H9 (cell line): Measurements from ENCODE around the gene GATD1. TPM values are rescaled to one million over a fixed set of nuclear protein-coding genes. Genes with fewer than 3 reads are reported as not detected.

Experiments used
- DNase-seq: peaks from one replicate; pipeline ENCODE4 v3.0.0-alpha.2; 2017
- H2AFZ ChIP-seq: one replicate; pipeline ENCODE4 v1.6.1; 2013; ENCODE audit warnings: mild to moderate bottlenecking, low read length, control low read depth, moderate library complexity
- H2AK5ac ChIP-seq: 2 replicates; pipeline ENCODE4 v1.6.1; 2013; ENCODE audit warnings: low read length, control low read depth, mixed read lengths; ENCODE audit not compliant: insufficient read length
- H2BK120ac ChIP-seq: one replicate; pipeline ENCODE4 v1.6.1; 2013; ENCODE audit warnings: low read depth, mild to moderate bottlenecking, low read length, control low read depth, inconsistent platforms; ENCODE audit not compliant: poor library complexity, severe bottlenecking
- H2BK12ac ChIP-seq: 2 replicates; pipeline ENCODE4 v1.6.1; 2013; ENCODE audit warnings: low read length, control low read depth, mixed read lengths, low read depth; ENCODE audit not compliant: insufficient read length
- H2BK15ac ChIP-seq: 2 replicates; pipeline ENCODE4 v1.6.1; 2013; ENCODE audit warnings: low read depth, low read length, control low read depth
- H2BK20ac ChIP-seq: one replicate; pipeline ENCODE4 v1.6.1; 2013; ENCODE audit warnings: low read depth, mild to moderate bottlenecking, low read length, control low read depth, inconsistent platforms; ENCODE audit not compliant: poor library complexity, severe bottlenecking
- H2BK5ac ChIP-seq: 2 replicates; pipeline ENCODE4 v1.6.1; 2013; ENCODE audit warnings: low read length, control low read depth, mixed read lengths; ENCODE audit not compliant: insufficient read length
- H3K14ac ChIP-seq: 2 replicates; pipeline ENCODE4 v1.6.1; 2013; ENCODE audit warnings: low read length, control low read depth; ENCODE audit not compliant: insufficient read depth
- H3K18ac ChIP-seq: 2 replicates; pipeline ENCODE4 v1.6.1; 2013; ENCODE audit warnings: low read depth, mild to moderate bottlenecking, mixed read lengths, low read length, control low read depth; ENCODE audit not compliant: insufficient read length
- H3K23ac ChIP-seq: 2 replicates; pipeline ENCODE4 v1.6.1; 2013; ENCODE audit warnings: low read length, control low read depth, mixed read lengths, low read depth; ENCODE audit not compliant: insufficient read length
- H3K23me2 ChIP-seq: 2 replicates; pipeline ENCODE4 v1.6.1; 2013; ENCODE audit warnings: low read depth, mild to moderate bottlenecking, mixed read lengths, low read length, control low read depth; ENCODE audit not compliant: insufficient read length, poor library complexity, severe bottlenecking
- H3K27ac ChIP-seq: 2 replicates; pipeline ENCODE4 v1.5.1; 2013; ENCODE audit warnings: low read length, control low read depth, mixed read lengths, low read depth; ENCODE audit not compliant: insufficient read length
- H3K27me3 ChIP-seq: 2 replicates; pipeline ENCODE4 v1.6.1; 2013; ENCODE audit warnings: low read length, control low read depth, inconsistent platforms; ENCODE audit not compliant: insufficient read depth
- H3K4ac ChIP-seq: 2 replicates; pipeline ENCODE4 v1.6.1; 2013; ENCODE audit warnings: low read depth, mild to moderate bottlenecking, control low read depth, inconsistent platforms, low read length, moderate library complexity
- H3K4me1 ChIP-seq: 2 replicates; pipeline ENCODE4 v1.6.1; 2013; ENCODE audit warnings: low read length, control low read depth, inconsistent platforms; ENCODE audit not compliant: insufficient read depth
- H3K4me2 ChIP-seq: 2 replicates; pipeline ENCODE4 v1.6.1; 2013; ENCODE audit warnings: low read length, control low read depth, mixed read lengths; ENCODE audit not compliant: insufficient read length, insufficient read depth
- H3K56ac ChIP-seq: 2 replicates; pipeline ENCODE4 v1.6.1; 2013; ENCODE audit warnings: low read depth, mild to moderate bottlenecking, mixed read lengths, low read length, control low read depth; ENCODE audit not compliant: insufficient read length
- H3K79me1 ChIP-seq: 2 replicates; pipeline ENCODE4 v1.6.1; 2013; ENCODE audit warnings: low read depth, mild to moderate bottlenecking, moderate library complexity, low read length, control low read depth, inconsistent platforms; ENCODE audit not compliant: insufficient read depth, poor library complexity, severe bottlenecking
- H3K79me2 ChIP-seq: 2 replicates; pipeline ENCODE4 v1.6.1; 2013; ENCODE audit warnings: low read length, control low read depth, inconsistent platforms; ENCODE audit not compliant: insufficient read depth
- H3K9ac ChIP-seq: 2 replicates; pipeline ENCODE4 v1.6.1; 2013; ENCODE audit warnings: low read length, control low read depth, mixed read lengths; ENCODE audit not compliant: insufficient read length; ENCODE audit errors: extremely low read depth
- H3K9me3 ChIP-seq: one replicate; pipeline ENCODE4 v1.6.1; 2013; ENCODE audit warnings: low read depth, low read length, inconsistent platforms; ENCODE audit not compliant: control insufficient read depth
- H3T11ph ChIP-seq: one replicate; pipeline ENCODE4 v1.6.1; 2013; ENCODE audit warnings: mild to moderate bottlenecking, low read length, control low read depth, inconsistent platforms
- H4K20me1 ChIP-seq: one replicate; pipeline ENCODE4 v1.6.1; 2013; ENCODE audit not compliant: control insufficient read depth, insufficient read length, insufficient read depth
- H4K5ac ChIP-seq: 2 replicates; pipeline ENCODE4 v1.6.1; 2013; ENCODE audit warnings: low read depth, mild to moderate bottlenecking, mixed read lengths, low read length, control low read depth; ENCODE audit not compliant: insufficient read length
- H4K8ac ChIP-seq: replicated peaks from 2 replicates; pipeline ENCODE4 v1.6.1; 2013; ENCODE audit warnings: low read length, control low read depth, mixed read lengths, low read depth; ENCODE audit not compliant: insufficient read length
- H4K91ac ChIP-seq: 2 replicates; pipeline ENCODE4 v1.6.1; 2013; ENCODE audit warnings: low read depth, mild to moderate bottlenecking, moderate library complexity, mixed read lengths, low read length, control low read depth; ENCODE audit not compliant: insufficient read length
- H3K27ac Mint-ChIP-seq, 3 experiments: 2 replicates in 2 of 3; 3 replicates in 1 of 3; pipeline ENCODE4 v1.8.0; 2020 to 2021; ENCODE audit warnings: mixed read lengths in 3 of 3, mild to moderate bottlenecking in 1 of 3, moderate library complexity in 1 of 3
- H3K27me3 Mint-ChIP-seq: 2 replicates; pipeline ENCODE4 v1.8.0; 2021; ENCODE audit warnings: low read depth, mild to moderate bottlenecking, moderate library complexity, mixed read lengths
- H3K36me3 Mint-ChIP-seq, 3 experiments: 2 replicates in 2 of 3; 3 replicates in 1 of 3; pipeline ENCODE4 v1.8.0; 2020 to 2021; ENCODE audit warnings: low read depth in 3 of 3, mixed read lengths in 3 of 3; ENCODE audit not compliant: insufficient read depth in 1 of 3
- H3K4me1 Mint-ChIP-seq, 2 experiments: 2 replicates each; pipeline ENCODE4 v1.8.0; 2020; ENCODE audit warnings: mixed read lengths in 2 of 2
- H3K4me3 Mint-ChIP-seq, 2 experiments: 2 replicates in 1 of 2; 3 replicates in 1 of 2; pipeline ENCODE4 v1.8.0; 2020 to 2021; ENCODE audit warnings: mild to moderate bottlenecking in 2 of 2, mixed read lengths in 2 of 2, moderate library complexity in 1 of 2
- H3K9me3 Mint-ChIP-seq, 2 experiments: 2 replicates in 1 of 2; 3 replicates in 1 of 2; pipeline ENCODE4 v1.8.0; 2020; ENCODE audit warnings: mild to moderate bottlenecking in 2 of 2, mixed read lengths in 2 of 2, moderate library complexity in 1 of 2
- CTCF ChIP-seq: fragments of 200-600 bp; sonication (generic); conservative IDR thresholded peaks from 3 replicates; pipeline ENCODE4 v1.8.0; 2021; ENCODE audit warnings: antibody characterized with exemption, mild to moderate bottlenecking
- WGBS: extraction: QIAGEN DNeasy Blood & Tissue Kit; methylation state at CpG from one replicate; pipeline ENCODE4 v1.1.7; 2013; ENCODE audit warnings: missing lambda C conversion rate, low lambda C conversion rate, mixed read lengths; ENCODE audit not compliant: insufficient read length; ENCODE audit errors: extremely low coverage; 5-methylcytosine and 5-hydroxymethylcytosine counted together
- total RNA-seq: library from RNA; stranded (reverse); gene quantifications from 2 replicates; pipeline ENCODE4 v1.2.1, GENCODE V29; 2021

Gene GATD1
- total RNA-seq, 1 experiment from 2014 or later: 60.0 TPM

- no peak overlapping the region for H3T11ph ChIP-seq
These were observed 34.4 kb upstream of the GATD1 start for GRCh38 chr11:811446-812245.

More at GRCh38 chr11:811446-812245, 34.4 kb upstream of the GATD1 start:
- WGBS: no CpG with 5 or more reads among the region's 14 CpGs
- Mint-ChIP-seq H3K27ac (peak overlapping the region; percentile 22 to 88 (median 75); a peak in 4 of 7 replicates), H3K36me3 (peaks cover 29 to 40% (median 31%) of the 10 kb centered on the region in 3 experiments), H3K4me1 (peaks cover 15 to 32% of the 10 kb centered on the region in 2 experiments), H3K27me3 (no peaks in the 10 kb centered on the region; the same call in 1 of the 2 replicates), H3K4me3 (peak overlapping the region; percentile 91 to 96), H3K9me3 (no peaks in the 10 kb centered on the region)
- no peak overlapping the region for H2BK20ac ChIP-seq
- peaks cover 12% of the 10 kb centered on the region for H3K23me2 ChIP-seq
- TF ChIP-seq CTCF: no peak
- no peaks in the 10 kb centered on the region for H3K4me1 ChIP-seq
- no peak overlapping the region for H3K18ac ChIP-seq
- H2AFZ ChIP-seq: no peak overlapping the region
- no peak overlapping the region for H4K8ac ChIP-seq
- peaks cover 10% of the 10 kb centered on the region; the same call in 1 of the 2 replicates for H3K79me2 ChIP-seq
- H3K27ac ChIP-seq: no peak overlapping the region
- H4K91ac ChIP-seq: no peak overlapping the region
- no peak overlapping the region for H3K56ac ChIP-seq
- no peak overlapping the region for H2BK5ac ChIP-seq
- H3K79me1 ChIP-seq: peaks cover 9% of the 10 kb centered on the region
- H2BK120ac ChIP-seq: no peak overlapping the region
- H2BK15ac ChIP-seq: no peak overlapping the region
- no peaks in the 10 kb centered on the region for H3K9me3 ChIP-seq
- no peak overlapping the region for H3K14ac ChIP-seq
- peak overlapping the region; percentile 61 for H3K9ac ChIP-seq
- no peak overlapping the region for H2BK12ac ChIP-seq
- no peaks in the 10 kb centered on the region for H4K20me1 ChIP-seq
- no peak overlapping the region for H4K5ac ChIP-seq
- no peak for DNase-seq
- H3K4me2 ChIP-seq: peak overlapping the region; percentile 57
- H3K4ac ChIP-seq: no peak overlapping the region
- H2AK5ac ChIP-seq: no peak overlapping the region
- no peak overlapping the region for H3K23ac ChIP-seq
- no peaks in the 10 kb centered on the region for H3K27me3 ChIP-seq
